Stimulated activated CD8-positive, alpha-beta memory T cell treated with anti-CD3 and anti-CD28 coated beads, Interleukin-15, amount 100 ng/mL, for 4 hours (primary cell): ENCODE results near the gene NLN.
"Not testable (repeated sequence)": the region's sequence is repeated elsewhere in the genome, so short reads cannot be mapped to it uniquely, and the experiment has no call there.

Source experiments
- DNase-seq, 2 donors: peaks; one replicate each; pipeline ENCODE4 v3.0.0-alpha.2; 2020; ENCODE audit warnings: low read depth in 2 of 2

The NLN gene

DNA sequence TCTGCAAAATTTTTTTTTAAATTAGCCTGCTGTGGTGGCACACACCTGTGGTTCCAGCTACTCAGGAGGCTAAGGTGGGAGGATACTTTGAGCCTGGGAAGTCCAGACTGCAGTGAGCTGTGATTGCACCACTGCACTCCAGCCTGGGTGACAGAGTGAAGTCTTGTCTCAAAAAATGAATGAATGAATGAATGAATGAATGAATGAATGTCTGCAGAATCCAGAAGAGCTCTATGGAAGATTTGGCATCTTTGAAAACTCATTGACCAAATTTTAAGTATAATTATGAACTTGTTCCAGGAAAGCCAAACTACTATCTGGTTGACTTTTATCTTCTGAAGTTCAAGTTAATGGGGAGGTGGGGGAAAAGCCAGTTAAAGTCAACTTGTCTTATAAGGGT lies 110.1 kb downstream of the NLN start:
- no peak for DNase-seq

DNA sequence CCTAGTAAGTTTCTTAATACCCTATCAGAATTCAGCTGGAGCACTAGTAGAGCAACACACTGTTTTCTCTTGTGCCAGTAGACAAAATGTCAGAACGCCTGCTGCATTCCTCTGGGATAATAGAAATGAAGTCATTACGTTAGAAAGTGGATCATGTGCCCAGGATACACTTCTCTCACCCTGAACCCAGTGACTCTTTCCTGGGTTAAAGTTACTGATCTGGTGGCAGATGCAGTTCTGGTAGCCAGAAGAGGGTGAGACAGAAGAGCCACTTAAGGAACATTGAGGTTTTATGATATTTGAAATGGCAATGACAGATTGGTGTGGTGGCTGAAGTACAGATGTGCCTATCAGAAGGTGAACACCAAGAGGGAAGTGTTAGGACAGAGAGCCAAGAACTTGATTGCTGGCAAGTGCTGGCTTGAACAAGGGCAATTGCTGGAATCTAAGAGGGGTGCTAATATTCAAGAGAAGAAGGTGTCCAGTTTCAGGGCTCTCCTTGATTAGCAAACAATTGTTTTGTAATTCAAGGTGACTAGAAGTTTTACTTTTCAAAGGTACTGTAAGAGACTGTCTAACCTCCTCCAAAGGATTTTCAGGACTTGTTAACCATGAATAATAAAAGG lies 110.7 kb downstream of the NLN start:
- no peak for DNase-seq

DNA sequence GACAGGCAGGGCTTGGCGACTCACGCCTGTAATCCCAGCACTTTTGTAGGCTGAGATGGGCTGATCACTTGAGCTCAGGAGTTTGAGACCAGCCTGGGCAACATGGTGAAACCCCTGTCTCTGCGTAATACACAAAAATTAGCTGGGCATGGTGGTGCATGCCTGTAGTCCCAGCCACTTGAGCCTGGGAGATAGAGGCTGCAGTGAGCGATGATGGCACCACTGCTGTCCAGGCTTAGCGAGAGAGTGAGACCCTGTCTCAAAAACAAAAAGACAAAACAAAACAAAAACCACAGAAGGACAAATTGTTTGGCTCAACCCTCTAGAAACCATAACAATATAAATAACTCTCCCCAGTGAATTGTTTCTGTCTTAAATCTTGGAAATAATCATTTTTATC lies 111.8 kb downstream of the NLN start:
- DNase-seq, result no peak

DNA sequence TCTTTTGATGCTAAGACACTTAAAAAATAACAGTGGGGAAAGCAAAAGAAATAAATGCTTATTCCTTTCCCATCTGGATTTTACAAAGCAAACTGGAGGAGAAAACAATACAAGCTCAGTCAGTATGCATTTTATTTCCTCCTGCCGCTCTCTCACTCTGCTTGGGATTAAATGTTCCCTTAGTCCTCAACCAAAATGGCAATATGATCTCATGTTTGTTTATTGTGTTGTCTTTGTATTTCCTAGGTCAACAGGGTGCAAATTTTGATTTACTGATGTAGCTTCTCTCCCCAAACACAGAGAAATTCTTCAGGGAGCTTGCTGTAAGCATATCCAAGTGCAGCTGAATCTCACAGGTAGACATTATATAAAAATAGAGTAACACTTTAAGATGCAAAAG lies 112.3 kb downstream of the NLN start:
- no peak for DNase-seq

- DNase-seq, result no peak
Measured at GRCh38 chr5:65835191-65835590, 113.2 kb downstream of the NLN start.

- DNase-seq, result no peak
Measured at GRCh38 chr5:65837139-65837538, 115.1 kb downstream of the NLN start.

DNA sequence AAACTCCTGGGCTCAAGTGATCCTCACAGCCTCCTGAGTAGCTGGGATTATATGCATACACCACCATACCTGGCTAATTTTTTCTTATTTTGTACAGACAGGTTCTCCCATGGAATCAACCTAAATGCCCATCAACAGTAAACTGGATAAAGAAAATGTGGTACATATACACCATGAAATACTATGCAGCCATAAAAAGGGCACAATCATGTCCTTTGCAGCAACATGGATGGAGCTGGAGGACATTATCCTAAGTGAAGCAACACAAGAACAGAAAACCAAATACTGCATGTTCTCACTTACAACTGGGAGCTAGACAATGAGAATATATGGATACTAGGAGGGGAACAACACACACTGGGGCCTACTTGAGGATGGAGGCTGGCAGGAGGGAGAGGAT lies 117.2 kb downstream of the NLN start:
- DNase-seq, result not testable (repeated sequence)

DNA sequence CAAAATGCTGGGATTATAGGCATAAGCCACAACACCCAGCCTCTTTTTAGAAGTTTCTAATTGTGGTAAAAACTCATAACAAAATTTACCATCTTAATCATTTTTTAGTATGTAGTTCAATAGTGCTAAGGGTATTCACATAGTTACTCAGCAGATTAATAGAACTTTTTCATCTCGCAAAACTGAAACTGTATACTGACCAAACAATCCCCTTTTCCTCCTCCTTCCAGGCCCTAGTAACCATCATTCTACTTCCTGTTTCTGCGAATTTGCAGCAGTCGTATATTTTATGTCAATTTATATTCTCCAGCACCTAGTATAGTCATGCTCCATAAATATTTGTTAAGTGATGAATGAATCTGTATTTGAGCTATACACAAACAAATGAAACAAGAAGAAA lies 118.1 kb downstream of the NLN start:
- no peak for DNase-seq

DNA sequence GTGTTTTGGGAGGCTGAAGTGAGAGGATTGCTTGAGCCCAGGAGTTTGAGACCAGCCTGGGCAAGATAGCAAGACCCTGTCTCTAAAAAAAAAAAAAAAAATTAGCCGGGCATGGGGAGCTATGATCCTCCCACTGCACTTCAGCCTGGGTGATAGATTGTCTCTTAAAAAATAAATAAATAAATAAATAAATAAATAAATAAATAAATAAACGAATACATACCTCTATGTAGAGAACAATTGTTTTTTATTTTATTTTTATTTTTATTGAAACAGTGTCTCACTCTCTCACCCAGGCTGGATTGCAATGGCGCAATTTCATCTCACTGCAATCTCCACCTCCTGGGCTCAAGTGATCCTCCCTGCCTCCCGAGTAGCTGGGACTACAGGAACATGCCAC lies 122.8 kb downstream of the NLN start:
- not testable (repeated sequence) for DNase-seq

DNA sequence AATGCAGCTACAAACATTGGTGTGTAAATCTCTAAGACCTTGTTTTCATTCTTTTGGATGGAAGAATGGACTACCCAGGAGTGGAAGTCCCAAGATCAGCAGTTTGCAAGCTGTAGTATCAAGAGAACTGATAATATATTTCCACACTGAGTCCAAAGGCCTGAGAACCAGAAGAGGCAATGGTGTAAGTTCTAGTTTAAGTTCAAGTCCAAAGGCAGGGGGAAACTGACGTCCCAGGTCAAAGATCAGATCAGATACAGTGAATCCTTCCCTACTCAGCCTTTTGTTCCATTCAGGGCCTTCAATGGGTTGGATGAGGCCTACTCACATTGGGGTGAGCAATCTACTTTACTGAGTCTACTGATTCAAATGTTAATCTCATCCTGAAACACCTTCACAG lies 124.1 kb downstream of the NLN start:
- no peak for DNase-seq

DNA sequence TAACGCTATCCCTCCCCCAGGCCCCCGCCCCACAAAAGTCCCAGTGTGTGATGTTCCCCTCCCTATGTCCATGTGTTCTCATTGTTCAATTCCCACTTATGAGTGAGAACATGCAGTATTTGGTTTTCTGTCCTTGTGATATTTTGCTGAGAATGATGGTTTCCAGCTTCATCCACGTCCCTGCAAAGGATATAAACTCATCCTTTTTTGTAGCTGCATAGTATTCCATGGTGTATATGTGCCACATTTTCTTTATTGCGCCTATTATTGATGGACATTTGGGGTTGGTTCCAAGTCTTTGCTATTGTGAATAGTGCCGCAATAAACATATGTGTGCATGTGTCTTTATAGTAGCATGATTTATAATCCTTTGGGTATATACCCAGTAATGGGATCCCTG lies 125.0 kb downstream of the NLN start:
- not testable (repeated sequence) for DNase-seq

- DNase-seq, result not testable (repeated sequence)
Measured at GRCh38 chr5:65849918-65850317, 127.9 kb downstream of the NLN start.

DNA sequence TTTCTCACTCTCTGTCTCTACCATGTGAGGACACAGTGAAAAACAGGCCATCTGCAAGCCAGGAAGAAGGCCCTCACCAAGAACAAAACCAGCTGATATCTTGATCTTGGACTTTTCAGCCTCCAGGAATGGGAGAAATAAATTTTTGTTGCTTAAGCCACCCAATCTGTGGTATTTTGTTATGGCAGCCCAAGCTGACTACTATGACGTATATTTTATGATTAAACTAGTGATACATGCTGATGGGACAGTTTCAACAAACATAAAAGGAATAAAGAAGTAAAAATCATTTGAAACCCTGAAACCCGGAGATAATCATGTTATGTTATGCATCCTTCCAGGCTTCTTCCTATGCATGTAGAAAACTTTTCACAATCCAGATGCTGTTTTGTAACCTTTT lies 132.9 kb downstream of the NLN start:
- no peak for DNase-seq

- no peak for DNase-seq
Measured at GRCh38 chr5:65855766-65856315, 133.8 kb downstream of the NLN start.

DNA sequence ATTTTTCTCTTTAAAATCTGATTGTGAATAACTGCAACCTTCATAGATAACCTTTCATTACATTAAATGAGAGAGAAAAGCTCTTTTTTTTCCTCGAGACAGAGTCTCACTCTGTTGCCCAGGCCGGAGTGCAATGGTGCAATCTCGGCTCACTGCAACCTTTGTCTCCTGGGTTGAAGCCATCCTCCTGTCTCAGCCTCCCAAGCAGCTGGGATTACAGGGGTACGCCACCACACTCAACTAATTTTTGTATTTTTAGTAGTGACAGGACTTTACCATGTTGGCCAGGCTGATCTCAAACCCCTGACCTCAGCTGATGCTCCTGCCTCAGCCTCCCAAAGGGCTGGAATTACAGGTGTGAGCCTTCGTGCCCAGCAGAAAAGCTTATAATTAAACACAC lies 134.5 kb downstream of the NLN start:
- no peak for DNase-seq

DNA sequence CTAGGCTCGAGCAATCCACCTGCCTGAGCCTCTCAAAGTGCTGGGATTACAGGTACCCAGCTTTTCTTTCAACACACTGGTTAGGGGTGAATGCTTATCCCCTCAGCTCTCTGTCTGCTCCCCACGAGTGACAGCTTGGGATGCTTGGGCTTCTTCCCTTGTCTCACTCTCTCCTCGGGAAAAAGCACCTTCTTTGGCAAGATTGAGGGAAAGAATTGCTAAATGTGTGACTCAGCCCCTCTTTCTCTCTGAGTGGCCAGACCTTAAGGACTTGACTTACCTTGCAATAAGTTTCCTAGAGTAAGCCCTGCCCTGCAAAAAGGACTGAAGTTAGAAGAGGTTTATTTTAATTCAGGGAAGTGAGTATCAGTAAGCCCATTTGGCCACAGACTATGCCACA lies 136.3 kb downstream of the NLN start:
- no peak for DNase-seq

- DNase-seq, result no peak
Measured at GRCh38 chr5:65861830-65862241, 139.8 kb downstream of the NLN start.

DNA sequence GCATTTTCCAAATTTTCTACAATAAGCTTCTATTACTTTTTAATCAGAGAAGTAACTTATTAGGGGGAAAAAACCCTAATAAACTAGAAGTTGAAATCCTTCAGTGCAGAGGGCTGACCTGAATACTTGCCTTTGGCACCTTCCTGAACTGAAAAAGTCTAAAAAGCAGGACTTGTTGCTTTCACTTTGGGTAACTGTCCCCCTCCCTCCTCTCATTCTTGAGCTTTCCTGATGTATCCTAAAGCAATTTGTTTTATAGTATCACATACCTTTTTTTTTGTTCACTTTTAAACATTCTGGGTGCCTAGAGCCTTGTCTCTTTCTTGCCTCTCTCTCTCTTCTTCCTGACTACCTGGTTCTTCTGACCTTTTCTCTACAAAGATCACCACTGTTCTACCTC lies 140.4 kb downstream of the NLN start:
- no peak for DNase-seq

- DNase-seq, result no peak
Measured at GRCh38 chr5:65863747-65864146, 141.7 kb downstream of the NLN start.

- no peak for DNase-seq
Measured at GRCh38 chr5:65866837-65867521, 145.0 kb downstream of the NLN start.

DNA sequence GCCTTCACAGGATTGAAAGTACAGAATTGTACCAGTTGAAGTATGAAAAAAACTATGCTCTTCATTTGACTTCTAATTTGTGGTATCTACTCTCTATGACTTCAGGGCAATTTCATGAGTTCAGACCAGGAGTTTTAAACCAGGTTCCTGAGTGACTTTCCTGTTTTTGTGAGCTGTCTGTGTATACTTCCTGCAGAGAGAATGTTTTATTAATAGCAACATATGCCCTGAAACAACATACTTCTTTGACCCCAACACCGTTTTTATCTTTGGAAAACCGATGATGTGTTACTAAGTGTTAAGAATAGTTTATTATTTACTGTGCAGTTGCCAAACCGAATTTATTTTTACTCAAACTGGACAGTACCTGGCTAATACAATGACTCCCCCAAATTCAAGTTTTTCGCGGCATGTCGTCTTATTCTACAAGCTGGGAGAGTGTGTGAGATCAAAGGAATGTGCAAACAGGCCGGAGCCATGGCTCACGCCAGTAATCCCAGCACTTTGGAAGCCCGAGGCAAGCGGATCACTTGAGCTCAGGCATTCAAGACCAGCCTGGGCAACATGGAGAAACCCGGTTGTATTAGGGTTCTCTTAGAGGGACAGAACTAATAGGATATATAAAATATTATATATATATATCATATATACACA lies 145.7 kb downstream of the NLN start:
- DNase-seq, result no peak

DNA sequence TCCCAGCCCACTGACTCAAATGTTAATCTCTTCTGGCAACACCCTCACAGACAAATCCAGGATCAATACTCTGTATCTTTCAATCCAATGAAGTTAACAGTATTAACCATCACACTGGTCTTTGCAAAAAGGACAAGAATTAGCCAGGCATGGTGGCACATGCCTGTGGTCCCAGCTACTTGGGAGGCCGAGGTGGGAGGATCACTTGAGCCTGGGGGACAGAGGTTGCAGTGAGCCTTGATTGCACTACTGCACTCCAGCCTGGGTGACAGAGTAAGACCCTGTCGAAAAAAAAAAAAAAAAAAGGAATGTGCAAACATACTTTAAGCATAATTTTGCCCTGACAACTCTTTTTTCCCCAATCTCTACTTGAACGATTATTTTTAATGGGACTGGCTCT lies 146.5 kb downstream of the NLN start:
- no peak for DNase-seq

DNA sequence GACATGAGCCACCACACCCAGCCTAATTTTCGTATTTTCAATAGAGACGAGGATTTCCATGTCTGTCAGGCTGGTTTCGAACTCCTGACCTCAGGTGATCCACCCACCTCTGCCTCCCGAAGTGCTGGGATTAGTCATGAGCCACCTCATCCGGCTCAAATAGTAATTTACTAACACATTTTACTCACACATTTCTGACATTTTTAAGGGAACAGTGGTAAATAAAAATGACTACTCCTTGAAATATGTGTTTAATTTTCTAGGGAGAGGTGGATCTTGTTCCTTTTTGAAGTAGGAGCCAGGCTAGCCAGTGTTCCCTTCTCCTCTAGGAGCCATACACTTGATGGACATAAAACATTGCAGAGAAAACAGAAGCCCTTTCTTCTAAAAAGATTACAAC lies 149.2 kb downstream of the NLN start:
- no peak for DNase-seq
